A673 (cell line): ENCODE results near the gene CEP97.

ENCODE experiments used
- CTCF ChIP-seq: fragments of 300-800, 200-600 bp; sonication (generic); conservative IDR thresholded peaks from 2 replicates; pipeline ENCODE4 v1.5.1; 2017; ENCODE audit warnings: low read depth, mild to moderate bottlenecking, antibody characterized with exemption, low read length, moderate library complexity, mixed read lengths
- EZH2 ChIP-seq: fragments of 200-600 bp; sonication (generic); IDR thresholded peaks from 2 replicates; pipeline ENCODE4 v1.6.1; 2017; ENCODE audit warnings: borderline replicate concordance, low read depth, mild to moderate bottlenecking, mixed read lengths, antibody characterized with exemption, low read length; ENCODE audit not compliant: poor library complexity, severe bottlenecking

- TF ChIP-seq CTCF (no peak), EZH2 (no peak)
These were observed 55.5 kb downstream of the CEP97 start for GRCh38 chr3:101779822-101780381.
